Nucleus accumbens (tissue), 56 donors: ENCODE results near the gene EEIG1.
A peak's percentile ranks its signal among the peaks of the same experiment; 100 is the strongest.

Source experiments
- DNase-seq, 56 donors: peaks; one replicate each; lab custom pipeline; 2025; lab: John Stamatoyannopoulos, UW

EEIG1 gene

GRCh38 chr9:128001779-128002298 is 21.1 kb upstream of the EEIG1 start:
- no peak for DNase-seq

- no peak for DNase-seq
Measured at GRCh38 chr9:128001151-128001778, 20.5 kb upstream of the EEIG1 start.

GRCh38 chr9:127999461-127999860 is 18.7 kb upstream of the EEIG1 start:
- DNase-seq = no peak

- no peak for DNase-seq
Measured at GRCh38 chr9:127993721-127994120, 12.9 kb upstream of the EEIG1 start.

GRCh38 chr9:127991757-127992274 is 11.0 kb upstream of the EEIG1 start:
- no peak for DNase-seq

- no peak for DNase-seq
Measured at GRCh38 chr9:127991017-127991756, 10.4 kb upstream of the EEIG1 start.

GRCh38 chr9:127990554-127990953 is 9.8 kb upstream of the EEIG1 start:
- DNase-seq = no peak

GRCh38 chr9:127989094-127989493 is 8.3 kb upstream of the EEIG1 start:
- no peak for DNase-seq

- DNase-seq = peak in 2 of 56 donors; percentile 22 to 45
Measured at GRCh38 chr9:127987103-127987614, 6.4 kb upstream of the EEIG1 start.

- DNase-seq = no peak
Measured at GRCh38 chr9:127985011-127985410, 4.2 kb upstream of the EEIG1 start.

- DNase-seq = no peak
Measured at GRCh38 chr9:127983847-127984289, 3.1 kb upstream of the EEIG1 start.

- no peak for DNase-seq
Measured at GRCh38 chr9:127982912-127983311, 2.1 kb upstream of the EEIG1 start.

GRCh38 chr9:127981559-127982121 is 851 bp upstream of the EEIG1 start:
- DNase-seq = no peak

GRCh38 chr9:127980060-127980705 is 606 bp downstream of the EEIG1 start:
- DNase-seq = peak in 6 of 56 donors; percentile 51 to 65 (median 59)

- peak in 53 of 56 donors; percentile 41 to 93 (median 82) for DNase-seq
Measured at GRCh38 chr9:127979333-127980059, 1.3 kb downstream of the EEIG1 start.

- no peak for DNase-seq
Measured at GRCh38 chr9:127979015-127979332, 1.8 kb downstream of the EEIG1 start.

GRCh38 chr9:127977884-127978647 is 2.7 kb downstream of the EEIG1 start:
- peak in 4 of 56 donors; percentile 21 to 42 (median 30) for DNase-seq

GRCh38 chr9:127977009-127977883 is 3.5 kb downstream of the EEIG1 start:
- no peak for DNase-seq
